GM21526 (cell line): ENCODE results near the gene RAB9A.
"Not testable (repeated sequence)": the region's sequence is repeated elsewhere in the genome, so short reads cannot be mapped to it uniquely, and the experiment has no call there.

Source experiments
- ATAC-seq: cut with Tn5 transposase; IDR thresholded peaks from one replicate; pipeline ENCODE4 v1.9.1; 2021; ENCODE audit warnings: moderate library complexity; ENCODE audit not compliant: unreplicated experiment, low FRiP score

Gene RAB9A

GRCh38 chrX:13688958-13689740 is at the start of gene RAB9A:
Gene RAB9A (plus strand): TSS chrX:13689128. CDS start chrX:13708747, 19,619 bp downstream.
- peak; percentile 73 for ATAC-seq

GRCh38 chrX:13641684-13642083 is 47.2 kb upstream of the RAB9A start:
- not testable (repeated sequence) for ATAC-seq

GRCh38 chrX:13645464-13646153 is 43.3 kb upstream of the RAB9A start:
- ATAC-seq, result no peak

- no peak for ATAC-seq
Measured at GRCh38 chrX:13646154-13646549, 42.8 kb upstream of the RAB9A start.

- no peak for ATAC-seq
Measured at GRCh38 chrX:13647709-13648212, 41.2 kb upstream of the RAB9A start.

GRCh38 chrX:13648336-13648735 is 40.6 kb upstream of the RAB9A start:
- not testable (repeated sequence) for ATAC-seq

- ATAC-seq, result no peak
Measured at GRCh38 chrX:13649838-13650237, 39.1 kb upstream of the RAB9A start.

- no peak for ATAC-seq
Measured at GRCh38 chrX:13650318-13650717, 38.6 kb upstream of the RAB9A start.

- no peak for ATAC-seq
Measured at GRCh38 chrX:13651150-13651549, 37.8 kb upstream of the RAB9A start.

- peak; percentile 0 for ATAC-seq
Measured at GRCh38 chrX:13652287-13652793, 36.6 kb upstream of the RAB9A start.

GRCh38 chrX:13652850-13653693 is 35.9 kb upstream of the RAB9A start, which contains the start of gene TCEANC:
Gene TCEANC (plus strand): TSS chrX:13653141. CDS start chrX:13662509, 9,368 bp downstream.
- peak; percentile 95 for ATAC-seq

GRCh38 chrX:13654116-13654515 is 34.8 kb upstream of the RAB9A start:
- ATAC-seq, result no peak

- ATAC-seq, result no peak
Measured at GRCh38 chrX:13655674-13656073, 33.3 kb upstream of the RAB9A start.

GRCh38 chrX:13658602-13659001 is 30.3 kb upstream of the RAB9A start:
- ATAC-seq, result no peak

GRCh38 chrX:13659063-13659462 is 29.9 kb upstream of the RAB9A start:
- no peak for ATAC-seq

GRCh38 chrX:13661735-13662288 is 27.1 kb upstream of the RAB9A start:
- ATAC-seq, result no peak

GRCh38 chrX:13662355-13662791 is 26.6 kb upstream of the RAB9A start:
- no peak for ATAC-seq

- no peak for ATAC-seq
Measured at GRCh38 chrX:13664020-13664419, 24.9 kb upstream of the RAB9A start.

GRCh38 chrX:13666836-13667235 is 22.1 kb upstream of the RAB9A start:
- ATAC-seq, result no peak

- ATAC-seq, result no peak
Measured at GRCh38 chrX:13667919-13668318, 21.0 kb upstream of the RAB9A start.
